HG03095 (cell line): ENCODE results near the gene TNKS2.
"Not testable (repeated sequence)": the region's sequence is repeated elsewhere in the genome, so short reads cannot be mapped to it uniquely, and the experiment has no call there.

Experiments
- ATAC-seq: cut with Tn5 transposase; IDR thresholded peaks from one replicate; pipeline ENCODE4 v1.9.1; 2021; ENCODE audit warnings: moderate library complexity; ENCODE audit not compliant: unreplicated experiment

Gene TNKS2

GRCh38 chr10:91864744-91865143 lies 66.5 kb downstream of the TNKS2 start:
- ATAC-seq: no peak

GRCh38 chr10:91865562-91866081 lies 67.4 kb downstream of the TNKS2 start:
- ATAC-seq: no peak

GRCh38 chr10:91875156-91875555 lies 76.9 kb downstream of the TNKS2 start:
- ATAC-seq: no peak

GRCh38 chr10:91875779-91876178 lies 77.6 kb downstream of the TNKS2 start:
- no peak for ATAC-seq

- no peak for ATAC-seq
These were observed 81.4 kb downstream of the TNKS2 start for GRCh38 chr10:91879515-91880170.

- no peak for ATAC-seq
These were observed 82.1 kb downstream of the TNKS2 start for GRCh38 chr10:91880310-91880709.

GRCh38 chr10:91883549-91884444 lies 85.6 kb downstream of the TNKS2 start:
- ATAC-seq: no peak

GRCh38 chr10:91884536-91884935 lies 86.3 kb downstream of the TNKS2 start:
- ATAC-seq: no peak

- no peak for ATAC-seq
These were observed 87.3 kb downstream of the TNKS2 start for GRCh38 chr10:91885362-91886079.

- no peak for ATAC-seq
These were observed 88.7 kb downstream of the TNKS2 start for GRCh38 chr10:91886954-91887271.

GRCh38 chr10:91887272-91888076 lies 89.2 kb downstream of the TNKS2 start:
- ATAC-seq: no peak

GRCh38 chr10:91891125-91892001 lies 93.1 kb downstream of the TNKS2 start:
- ATAC-seq: no peak

- ATAC-seq: no peak
These were observed 94.8 kb downstream of the TNKS2 start for GRCh38 chr10:91893051-91893450.

- ATAC-seq: not testable (repeated sequence)
These were observed 96.0 kb downstream of the TNKS2 start for GRCh38 chr10:91894261-91894685.

- ATAC-seq: no peak
These were observed 98.1 kb downstream of the TNKS2 start for GRCh38 chr10:91896212-91896756.

- no peak for ATAC-seq
These were observed 99.2 kb downstream of the TNKS2 start for GRCh38 chr10:91897421-91897820.

GRCh38 chr10:91901784-91902677 lies 103.8 kb downstream of the TNKS2 start:
- no peak for ATAC-seq

GRCh38 chr10:91907033-91907594 lies 108.9 kb downstream of the TNKS2 start:
- ATAC-seq: no peak
